Body of pancreas (tissue), 4 donors: ENCODE data around the gene FAM222B.

Source experiments
- POLR2A ChIP-seq, 3 donors: fragments of 450-650 bp; IDR thresholded peaks; one replicate each; pipeline ENCODE4 v1.6.1; 2016; ENCODE audit warnings: antibody characterized with exemption in 3 of 3, mild to moderate bottlenecking in 2 of 3
- TF ChIP-seq, protein P1 (sequence below), 7 experiments: fragments of 450-650 bp in 4 of 7; fragments of 200-600 bp in 3 of 7; sonication (generic) in 3 of 7; IDR thresholded peaks; one replicate each; pipeline ENCODE4 v1.5.1; 2016 to 2019; ENCODE audit warnings: antibody characterized with exemption in 7 of 7

GRCh38 chr17:28729950-28730330 lies 112.7 kb downstream of the FAM222B start:
- TF ChIP-seq, protein P1, sequence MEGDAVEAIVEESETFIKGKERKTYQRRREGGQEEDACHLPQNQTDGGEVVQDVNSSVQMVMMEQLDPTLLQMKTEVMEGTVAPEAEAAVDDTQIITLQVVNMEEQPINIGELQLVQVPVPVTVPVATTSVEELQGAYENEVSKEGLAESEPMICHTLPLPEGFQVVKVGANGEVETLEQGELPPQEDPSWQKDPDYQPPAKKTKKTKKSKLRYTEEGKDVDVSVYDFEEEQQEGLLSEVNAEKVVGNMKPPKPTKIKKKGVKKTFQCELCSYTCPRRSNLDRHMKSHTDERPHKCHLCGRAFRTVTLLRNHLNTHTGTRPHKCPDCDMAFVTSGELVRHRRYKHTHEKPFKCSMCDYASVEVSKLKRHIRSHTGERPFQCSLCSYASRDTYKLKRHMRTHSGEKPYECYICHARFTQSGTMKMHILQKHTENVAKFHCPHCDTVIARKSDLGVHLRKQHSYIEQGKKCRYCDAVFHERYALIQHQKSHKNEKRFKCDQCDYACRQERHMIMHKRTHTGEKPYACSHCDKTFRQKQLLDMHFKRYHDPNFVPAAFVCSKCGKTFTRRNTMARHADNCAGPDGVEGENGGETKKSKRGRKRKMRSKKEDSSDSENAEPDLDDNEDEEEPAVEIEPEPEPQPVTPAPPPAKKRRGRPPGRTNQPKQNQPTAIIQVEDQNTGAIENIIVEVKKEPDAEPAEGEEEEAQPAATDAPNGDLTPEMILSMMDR (IDR thresholded peaks at IDR 0.05), result no peak
- TF ChIP-seq POLR2A (IDR thresholded peaks at IDR 0.05), result no peak
